HepG2 (cell line): Measurements from ENCODE around the gene RAC2. TPM values are rescaled to one million over a fixed set of nuclear protein-coding genes. Genes with fewer than 3 reads are reported as not detected.

Experiments used
- AGO1 ChIP-seq: fragments of 200-400 bp; formaldehyde crosslinking; IDR thresholded peaks from 2 replicates; pipeline ENCODE4 v1.6.1; 2017; ENCODE audit warnings: mild to moderate bottlenecking, low read depth, low read length, moderate library complexity; ENCODE audit not compliant: poor library complexity, severe bottlenecking
- CAMTA2 ChIP-seq: sonication (generic); formaldehyde crosslinking; IDR thresholded peaks from 2 replicates; pipeline ENCODE4 v1.4.0; 2020; ENCODE audit warnings: mild to moderate bottlenecking, missing genetic modification reagents, borderline replicate concordance
- EHMT2 ChIP-seq: fragments of 200-600 bp; sonication (generic); IDR thresholded peaks from 2 replicates; pipeline ENCODE4 v1.7.0; 2017; ENCODE audit warnings: antibody characterized with exemption, low read depth, low read length, borderline replicate concordance
- GFI1 ChIP-seq: sonication (generic); formaldehyde crosslinking; IDR thresholded peaks from 2 replicates; pipeline ENCODE4 v1.5.0; 2020; ENCODE audit warnings: missing genetic modification reagents, mild to moderate bottlenecking, borderline replicate concordance
- HNRNPL ChIP-seq: fragments of 200-400 bp; formaldehyde crosslinking; IDR thresholded peaks from 2 replicates; pipeline ENCODE4 v1.6.1; 2017; ENCODE audit warnings: mild to moderate bottlenecking, low read depth, low read length
- HOXD1 ChIP-seq: sonication (generic); formaldehyde crosslinking; IDR thresholded peaks from 2 replicates; pipeline ENCODE4 v1.5.0; 2020; ENCODE audit warnings: missing genetic modification reagents
- KDM5B ChIP-seq: sonication (generic); formaldehyde crosslinking; IDR thresholded peaks from 2 replicates; pipeline ENCODE4 v1.4.0; 2020; ENCODE audit warnings: missing genetic modification reagents, mild to moderate bottlenecking, borderline replicate concordance
- MTF1 ChIP-seq: sonication (generic); formaldehyde crosslinking; IDR thresholded peaks from 2 replicates; pipeline ENCODE4 v1.5.0; 2020; ENCODE audit warnings: missing genetic modification reagents
- POLR2A ChIP-seq, 2 experiments: IDR thresholded peaks; 2 replicates each; pipeline ENCODE4 v1.6.1; 2011; ENCODE audit warnings: low read depth in 2 of 2, low read length in 2 of 2, mild to moderate bottlenecking in 1 of 2, moderate library complexity in 1 of 2; ENCODE audit not compliant: insufficient read depth in 1 of 2
- RFX1 ChIP-seq: fragments of 450-650 bp; IDR thresholded peaks from 2 replicates; pipeline ENCODE4 v1.6.1; 2017
- ZFP41 ChIP-seq: sonication (generic); formaldehyde crosslinking; IDR thresholded peaks from 2 replicates; pipeline ENCODE4 v1.4.0; 2020; ENCODE audit warnings: mild to moderate bottlenecking, missing genetic modification reagents, borderline replicate concordance
- ZNF430 ChIP-seq: sonication (generic); formaldehyde crosslinking; IDR thresholded peaks from 2 replicates; pipeline ENCODE4 v1.9.0; 2021; ENCODE audit warnings: mild to moderate bottlenecking, missing genetic modification reagents
- ZNF572 ChIP-seq: sonication (generic); formaldehyde crosslinking; IDR thresholded peaks from 2 replicates; pipeline ENCODE4 v1.5.1; 2020; ENCODE audit warnings: mild to moderate bottlenecking, missing genetic modification reagents
- ZNF639 ChIP-seq: conservative IDR thresholded peaks from 2 replicates; pipeline ENCODE4 v1.6.1; 2018; ENCODE audit warnings: missing genetic modification reagents
- ZNF737 ChIP-seq: sonication (generic); formaldehyde crosslinking; IDR thresholded peaks from 2 replicates; pipeline ENCODE4 v1.5.0; 2020; ENCODE audit warnings: missing genetic modification reagents, mild to moderate bottlenecking, borderline replicate concordance
- polyA plus RNA-seq, 8 experiments: library from polyadenylated mRNA; depleted of rRNA in 3 of 8; stranded (reverse) in 7 of 8; unstranded in 1 of 8; fragments of >200 nt; fragmentation: Illumina TruSeq in 4 of 8; extraction: Trizol in 4 of 8; gene quantifications; 2 replicates each; pipeline versions ENCODE4 v1.2.1 to v1.2.3, GENCODE V29; 2011 to 2016; ENCODE audit warnings: low read depth in 4 of 8, missing spikeins in 1 of 8, mixed read lengths in 1 of 8; ENCODE audit not compliant: insufficient read depth in 1 of 8
- total RNA-seq, 5 experiments: library from RNA; depleted of rRNA; stranded (reverse); fragments of >200 nt; fragmentation: Illumina TruSeq; extraction: Trizol; gene quantifications; 2 replicates each; pipeline ENCODE4 v1.2.3, GENCODE V29; 2016; ENCODE audit warnings: low read depth in 1 of 5
- TF ChIP-seq, protein P1 (sequence below): sonication (generic); formaldehyde crosslinking; IDR thresholded peaks from 2 replicates; pipeline ENCODE4 v1.4.0; 2020; ENCODE audit warnings: missing genetic modification reagents, mild to moderate bottlenecking, borderline replicate concordance
- TF ChIP-seq, protein P2 (sequence below): sonication (generic); formaldehyde crosslinking; IDR thresholded peaks from 2 replicates; pipeline ENCODE4 v1.9.0; 2021; ENCODE audit warnings: missing genetic modification reagents, mild to moderate bottlenecking, borderline replicate concordance
- TF ChIP-seq, protein P3 (sequence below): IDR thresholded peaks from 2 replicates; pipeline ENCODE4 v1.6.1; 2012; ENCODE audit warnings: low read length, improper control_type of control experiment

RAC2 gene
- total and polyA plus RNA-seq, 2 of the 13 experiments (the other 11 are each of a cell fraction or from before 2014, with no cell fraction given): 0.73 TPM; not detected in 1

DNA sequence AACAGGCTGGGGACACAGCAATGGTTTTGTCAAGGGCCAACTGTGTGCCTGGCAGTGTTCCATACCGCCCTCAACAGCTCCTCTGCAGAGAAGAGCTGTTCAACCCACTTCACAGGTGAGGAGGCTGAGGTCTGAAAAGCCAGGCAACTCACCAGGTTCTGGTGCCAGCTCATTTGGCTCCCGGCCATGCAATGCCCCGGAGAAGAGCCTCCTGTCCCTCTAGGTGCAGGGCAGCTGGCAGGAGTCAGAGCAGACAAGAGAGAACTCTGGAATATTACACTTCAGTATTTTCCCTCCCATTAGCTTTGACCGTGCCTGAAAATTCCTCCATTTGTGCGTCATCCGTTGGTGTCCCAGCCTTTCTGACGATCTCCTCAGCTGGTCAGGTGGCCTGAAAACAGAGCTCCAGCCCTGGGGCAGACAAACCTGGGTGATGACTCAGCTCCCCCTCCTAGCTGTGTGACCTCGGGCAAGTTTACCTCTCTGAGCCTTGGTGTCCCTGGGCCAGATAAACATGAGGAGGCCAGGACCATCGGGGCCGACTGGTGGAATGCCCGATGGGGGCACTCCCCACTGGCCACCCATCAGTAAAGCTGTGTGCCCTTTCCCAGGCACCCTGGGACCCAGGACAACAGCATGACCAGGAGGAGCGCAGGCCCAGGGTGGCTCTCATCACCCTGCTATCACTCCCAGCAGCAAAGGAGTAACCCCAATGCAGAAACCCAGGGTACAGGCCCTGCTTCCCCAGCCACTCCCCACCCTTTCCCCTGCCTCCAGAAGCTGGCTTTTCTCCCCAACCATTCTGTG, 46.4 kb downstream of the RAC2 start (continued):
- TF ChIP-seq CAMTA2: no peak
- TF ChIP-seq HNRNPL: 0 out of 2 replicates have a peak, but pooled peaks have one; percentile 45
- TF ChIP-seq RFX1: no peak
- peak; percentile 68 for TF ChIP-seq KDM5B (CRISPR knock-in tag)
- no peak for TF ChIP-seq GFI1
- no peak for TF ChIP-seq AGO1
- TF ChIP-seq ZFP41 (CRISPR knock-in tag): no peak
- TF ChIP-seq MTF1 (CRISPR knock-in tag): no peak
- TF ChIP-seq ZNF639 (CRISPR knock-in tag): no peak
- TF ChIP-seq ZNF737 (CRISPR knock-in tag): no peak
- no peak for TF ChIP-seq ZNF430 (CRISPR knock-in tag)
- TF ChIP-seq POLR2A (IDR thresholded peaks at IDR 0.05; ENCODE audit: insufficient read depth in 1 of 2, low read depth in 2 of 2, low read length in 2 of 2): no peak
- TF ChIP-seq EHMT2: no peak; the same call in 1 of the 2 replicates
- 0 out of 2 replicates have a peak, but pooled peaks have one; percentile 50 for TF ChIP-seq ZNF572 (CRISPR knock-in tag)
- TF ChIP-seq, protein P1, sequence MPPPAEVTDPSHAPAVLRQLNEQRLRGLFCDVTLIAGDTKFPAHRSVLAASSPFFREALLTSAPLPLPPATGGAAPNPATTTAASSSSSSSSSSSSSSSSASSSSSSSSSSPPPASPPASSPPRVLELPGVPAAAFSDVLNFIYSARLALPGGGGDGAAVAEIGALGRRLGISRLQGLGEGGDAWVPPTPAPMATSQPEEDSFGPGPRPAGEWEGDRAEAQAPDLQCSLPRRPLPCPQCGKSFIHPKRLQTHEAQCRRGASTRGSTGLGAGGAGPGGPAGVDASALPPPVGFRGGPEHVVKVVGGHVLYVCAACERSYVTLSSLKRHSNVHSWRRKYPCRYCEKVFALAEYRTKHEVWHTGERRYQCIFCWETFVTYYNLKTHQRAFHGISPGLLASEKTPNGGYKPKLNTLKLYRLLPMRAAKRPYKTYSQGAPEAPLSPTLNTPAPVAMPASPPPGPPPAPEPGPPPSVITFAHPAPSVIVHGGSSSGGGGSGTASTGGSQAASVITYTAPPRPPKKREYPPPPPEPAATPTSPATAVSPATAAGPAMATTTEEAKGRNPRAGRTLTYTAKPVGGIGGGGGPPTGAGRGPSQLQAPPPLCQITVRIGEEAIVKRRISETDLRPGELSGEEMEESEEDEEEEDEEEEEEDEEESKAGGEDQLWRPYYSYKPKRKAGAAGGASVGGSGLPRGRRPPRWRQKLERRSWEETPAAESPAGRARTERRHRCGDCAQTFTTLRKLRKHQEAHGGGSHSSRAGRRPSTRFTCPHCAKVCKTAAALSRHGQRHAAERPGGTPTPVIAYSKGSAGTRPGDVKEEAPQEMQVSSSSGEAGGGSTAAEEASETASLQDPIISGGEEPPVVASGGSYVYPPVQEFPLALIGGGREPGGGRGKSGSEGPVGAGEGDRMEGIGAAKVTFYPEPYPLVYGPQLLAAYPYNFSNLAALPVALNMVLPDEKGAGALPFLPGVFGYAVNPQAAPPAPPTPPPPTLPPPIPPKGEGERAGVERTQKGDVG (CRISPR knock-in tag): no peak
- TF ChIP-seq, protein P2, sequence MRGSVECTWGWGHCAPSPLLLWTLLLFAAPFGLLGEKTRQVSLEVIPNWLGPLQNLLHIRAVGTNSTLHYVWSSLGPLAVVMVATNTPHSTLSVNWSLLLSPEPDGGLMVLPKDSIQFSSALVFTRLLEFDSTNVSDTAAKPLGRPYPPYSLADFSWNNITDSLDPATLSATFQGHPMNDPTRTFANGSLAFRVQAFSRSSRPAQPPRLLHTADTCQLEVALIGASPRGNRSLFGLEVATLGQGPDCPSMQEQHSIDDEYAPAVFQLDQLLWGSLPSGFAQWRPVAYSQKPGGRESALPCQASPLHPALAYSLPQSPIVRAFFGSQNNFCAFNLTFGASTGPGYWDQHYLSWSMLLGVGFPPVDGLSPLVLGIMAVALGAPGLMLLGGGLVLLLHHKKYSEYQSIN: no peak
- no peak for TF ChIP-seq HOXD1 (CRISPR knock-in tag)
- TF ChIP-seq, protein P3, sequence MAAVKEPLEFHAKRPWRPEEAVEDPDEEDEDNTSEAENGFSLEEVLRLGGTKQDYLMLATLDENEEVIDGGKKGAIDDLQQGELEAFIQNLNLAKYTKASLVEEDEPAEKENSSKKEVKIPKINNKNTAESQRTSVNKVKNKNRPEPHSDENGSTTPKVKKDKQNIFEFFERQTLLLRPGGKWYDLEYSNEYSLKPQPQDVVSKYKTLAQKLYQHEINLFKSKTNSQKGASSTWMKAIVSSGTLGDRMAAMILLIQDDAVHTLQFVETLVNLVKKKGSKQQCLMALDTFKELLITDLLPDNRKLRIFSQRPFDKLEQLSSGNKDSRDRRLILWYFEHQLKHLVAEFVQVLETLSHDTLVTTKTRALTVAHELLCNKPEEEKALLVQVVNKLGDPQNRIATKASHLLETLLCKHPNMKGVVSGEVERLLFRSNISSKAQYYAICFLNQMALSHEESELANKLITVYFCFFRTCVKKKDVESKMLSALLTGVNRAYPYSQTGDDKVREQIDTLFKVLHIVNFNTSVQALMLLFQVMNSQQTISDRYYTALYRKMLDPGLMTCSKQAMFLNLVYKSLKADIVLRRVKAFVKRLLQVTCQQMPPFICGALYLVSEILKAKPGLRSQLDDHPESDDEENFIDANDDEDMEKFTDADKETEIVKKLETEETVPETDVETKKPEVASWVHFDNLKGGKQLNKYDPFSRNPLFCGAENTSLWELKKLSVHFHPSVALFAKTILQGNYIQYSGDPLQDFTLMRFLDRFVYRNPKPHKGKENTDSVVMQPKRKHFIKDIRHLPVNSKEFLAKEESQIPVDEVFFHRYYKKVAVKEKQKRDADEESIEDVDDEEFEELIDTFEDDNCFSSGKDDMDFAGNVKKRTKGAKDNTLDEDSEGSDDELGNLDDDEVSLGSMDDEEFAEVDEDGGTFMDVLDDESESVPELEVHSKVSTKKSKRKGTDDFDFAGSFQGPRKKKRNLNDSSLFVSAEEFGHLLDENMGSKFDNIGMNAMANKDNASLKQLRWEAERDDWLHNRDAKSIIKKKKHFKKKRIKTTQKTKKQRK: no peak
